LoVo (cell line): ENCODE data around the gene FGF19.

Source experiments
- DNase-seq: peaks from one replicate; pipeline ENCODE4 v3.0.0-alpha.2; 2016; ENCODE audit warnings: low spot score

The FGF19 gene

GRCh38 chr11:69669486-69669885 is 34.3 kb downstream of the FGF19 start:
- DNase-seq: no peak

GRCh38 chr11:69667619-69668604 is 35.9 kb downstream of the FGF19 start:
- no peak for DNase-seq

- no peak for DNase-seq
Measured at GRCh38 chr11:69666752-69667536, 36.9 kb downstream of the FGF19 start.

- no peak for DNase-seq
Measured at GRCh38 chr11:69666261-69666660, 37.6 kb downstream of the FGF19 start.

- DNase-seq: no peak
Measured at GRCh38 chr11:69665669-69666068, 38.2 kb downstream of the FGF19 start.

- DNase-seq: no peak
Measured at GRCh38 chr11:69664901-69665300, 38.9 kb downstream of the FGF19 start.

GRCh38 chr11:69664103-69664775 is 39.6 kb downstream of the FGF19 start:
- no peak for DNase-seq

- DNase-seq: no peak
Measured at GRCh38 chr11:69663326-69663725, 40.5 kb downstream of the FGF19 start.

- no peak for DNase-seq
Measured at GRCh38 chr11:69662806-69663205, 41.0 kb downstream of the FGF19 start.

- DNase-seq: no peak
Measured at GRCh38 chr11:69662021-69662698, 41.7 kb downstream of the FGF19 start.

- DNase-seq: no peak
Measured at GRCh38 chr11:69661413-69661715, 42.5 kb downstream of the FGF19 start.

GRCh38 chr11:69660001-69660500 is 43.8 kb downstream of the FGF19 start:
- DNase-seq: no peak

- no peak for DNase-seq
Measured at GRCh38 chr11:69659591-69659990, 44.2 kb downstream of the FGF19 start.

- DNase-seq: no peak
Measured at GRCh38 chr11:69658626-69659450, 45.0 kb downstream of the FGF19 start.

- DNase-seq: no peak
Measured at GRCh38 chr11:69657911-69658625, 45.8 kb downstream of the FGF19 start.

- DNase-seq: no peak
Measured at GRCh38 chr11:69657456-69657910, 46.3 kb downstream of the FGF19 start.

- no peak for DNase-seq
Measured at GRCh38 chr11:69656536-69657455, 47.0 kb downstream of the FGF19 start.

- no peak for DNase-seq
Measured at GRCh38 chr11:69655479-69656428, 48.1 kb downstream of the FGF19 start.
